BJ (cell line): Measurements from ENCODE around the gene EID3. TPM values are rescaled to one million over a fixed set of nuclear protein-coding genes. Genes with fewer than 3 reads are reported as not detected.

Experiments used
- CTCF ChIA-PET: fragments of 350-600 bp; formaldehyde crosslinking; extraction: SDS; loops from one replicate; lab custom pipeline; 2021; ENCODE audit warnings: antibody characterized with exemption, inconsistent platforms; lab: Yijun Ruan, JAX
- POLR2A ChIA-PET: fragments of 300-600 bp; sonication (Branson Sonifier 250); formaldehyde crosslinking; extraction: SDS; loops from one replicate; lab custom pipeline; 2021; ENCODE audit warnings: antibody characterized with exemption; lab: Charles Lee
- DNase-seq: peaks from one replicate; pipeline ENCODE4 v3.0.0-alpha.2; 2011; ENCODE audit warnings: low read depth
- H3K27me3 ChIP-seq: 2 replicates; pipeline ENCODE4 v1.6.0; 2011; ENCODE audit warnings: low read length; ENCODE audit not compliant: control insufficient read depth, insufficient read depth
- H3K36me3 ChIP-seq: 2 replicates; pipeline ENCODE4 v1.5.1; 2011; ENCODE audit warnings: low read length; ENCODE audit not compliant: control insufficient read depth, insufficient read depth
- H3K4me3 ChIP-seq: 2 replicates; pipeline ENCODE4 v1.5.1; 2011; ENCODE audit warnings: low read depth, mild to moderate bottlenecking, control low read depth, low read length
- CTCF ChIP-seq: IDR thresholded peaks from 2 replicates; pipeline ENCODE4 v1.5.1; 2011; ENCODE audit warnings: low read depth, mild to moderate bottlenecking, control low read depth, inconsistent platforms, low read length, moderate library complexity; ENCODE audit not compliant: insufficient read depth
- polyA minus RNA-seq: library from RNA; depleted of rRNA, polyadenylated mRNA; stranded (reverse); fragments of >200 nt; gene quantifications from 2 replicates; pipeline ENCODE4 v1.2.3, GENCODE V29; 2011; rRNA and poly(A)+ RNA removed
- polyA plus RNA-seq: library from polyadenylated mRNA; depleted of rRNA; stranded (reverse); fragments of >200 nt; gene quantifications from 2 replicates; pipeline ENCODE4 v1.2.3, GENCODE V29; 2011; rRNA removed

The EID3 gene
- polyA plus RNA-seq: 2.0 and 2.5 TPM in 2 replicates
- 7.5 and 11.5 TPM in 2 replicates for polyA minus RNA-seq

- no peak for TF ChIP-seq CTCF
- POLR2A ChIA-PET: interaction anchor here (0.6 kb wide), 1 partner anchor 84 kb away, joined by 3 read pairs; no protein-coding TSS in a partner anchor
- CTCF ChIA-PET: interaction anchor here (0.7 to 1.2 kb wide), 4 partner anchors 15 to 103 kb away, joined by 3 to 5 read pairs (median 4); partner anchors contain the start of gene TXNRD1
Observed at GRCh38 chr12:104303538-104304151, at the start of gene EID3. Gene EID3, plus strand, starts transcription at chr12:104303739. Its CDS starts 196 bp downstream, at chr12:104303935.

GRCh38 chr12:104257913-104258472 is 45.5 kb upstream of the EID3 start:
- DNase-seq: no peak
- Histone ChIP-seq H3K4me3 (no peak overlapping the region), H3K36me3 (no peaks in the 10 kb centered on the region), H3K27me3 (no peaks in the 10 kb centered on the region)
- TF ChIP-seq CTCF: no peak
- ChIA-PET CTCF (interaction anchor here (0.7 kb wide), 1 partner anchor 24 kb away, joined by 3 read pairs; no protein-coding TSS in a partner anchor), POLR2A (no interaction called here)

More at GRCh38 chr12:104303538-104304151, at the start of gene EID3:
- DNase-seq: no peak
- peaks cover 6% of the 10 kb centered on the region for H3K36me3 ChIP-seq
- H3K27me3 ChIP-seq: no peaks in the 10 kb centered on the region
- peak within 1 kb of the TSS; percentile 46 for H3K4me3 ChIP-seq

- Histone ChIP-seq H3K36me3 (no peaks in the 10 kb centered on the region), H3K4me3 (no peak overlapping the region), H3K27me3 (no peaks in the 10 kb centered on the region)
- no peak for DNase-seq
- no peak for TF ChIP-seq CTCF
- ChIA-PET CTCF (no interaction called here), POLR2A (no interaction called here)
Observed at GRCh38 chr12:104258476-104259067, 45.0 kb upstream of the EID3 start.

- H3K36me3 ChIP-seq: no peaks in the 10 kb centered on the region
- CTCF ChIA-PET: interaction anchor here (1.0 kb wide), 2 partner anchors 11 to 17 kb away, joined by 3 read pairs; no protein-coding TSS in a partner anchor
- TF ChIP-seq CTCF: no peak
- H3K27me3 ChIP-seq: no peaks in the 10 kb centered on the region
- no peak for DNase-seq
- H3K4me3 ChIP-seq: no peak overlapping the region
- POLR2A ChIA-PET: interaction anchor here (0.6 kb wide), 1 partner anchor 49 kb away, joined by 14 read pairs; no protein-coding TSS in a partner anchor
Observed at GRCh38 chr12:104263026-104263425, 40.5 kb upstream of the EID3 start.
